Osteocyte (in vitro differentiated cells): ENCODE measurements around the gene MAT2B. TPM values are rescaled to one million over a fixed set of nuclear protein-coding genes. Genes with fewer than 3 reads are reported as not detected.

Experiments used
- DNase-seq: peaks from one replicate; pipeline ENCODE4 v3.0.0; 2021; ENCODE audit warnings: mixed read lengths; ENCODE audit not compliant: unreplicated experiment; ENCODE audit errors: extremely low spot score
- H3K27ac Mint-ChIP-seq: one replicate; pipeline ENCODE4 v1.8.0; 2021; ENCODE audit warnings: mild to moderate bottlenecking, mixed read lengths; ENCODE audit not compliant: unreplicated experiment
- H3K27me3 Mint-ChIP-seq: one replicate; pipeline ENCODE4 v1.8.0; 2021; ENCODE audit warnings: mixed read lengths; ENCODE audit not compliant: unreplicated experiment
- H3K36me3 Mint-ChIP-seq: one replicate; pipeline ENCODE4 v1.8.0; 2021; ENCODE audit warnings: mixed read lengths; ENCODE audit not compliant: unreplicated experiment
- H3K4me1 Mint-ChIP-seq: one replicate; pipeline ENCODE4 v1.8.0; 2021; ENCODE audit warnings: mixed read lengths; ENCODE audit not compliant: unreplicated experiment
- H3K4me3 Mint-ChIP-seq: one replicate; pipeline ENCODE4 v1.8.0; 2021; ENCODE audit warnings: mild to moderate bottlenecking, moderate library complexity, mixed read lengths; ENCODE audit not compliant: unreplicated experiment
- H3K9me3 Mint-ChIP-seq: one replicate; pipeline ENCODE4 v1.8.0; 2021; ENCODE audit warnings: mixed read lengths; ENCODE audit not compliant: unreplicated experiment
- CTCF ChIP-seq: fragments of 200-600 bp; sonication (generic); IDR thresholded peaks from 2 replicates; pipeline ENCODE4 v1.5.0; 2021; ENCODE audit warnings: antibody characterized with exemption, mild to moderate bottlenecking, moderate library complexity
- total RNA-seq: library from RNA; stranded (reverse); gene quantifications from 2 replicates; pipeline ENCODE4 v1.2.1, GENCODE V29; 2021

The MAT2B gene
- total RNA-seq, 1 donor from 2014 or later: 47.0 TPM

GRCh38 chr5:163459819-163460561, 45.4 kb upstream of the MAT2B start, which contains the start of gene NUDCD2:
Gene NUDCD2, minus strand, starts transcription at chr5:163460102. Its CDS starts 52 bp downstream, at chr5:163460050.
- H3K9me3 Mint-ChIP-seq: no peaks in the 10 kb centered on the region
- no peaks in the 10 kb centered on the region for H3K27me3 Mint-ChIP-seq
- H3K4me1 Mint-ChIP-seq: peaks cover 46% of the 10 kb centered on the region
- DNase-seq: peak; percentile 98
- H3K36me3 Mint-ChIP-seq: peaks cover 12% of the 10 kb centered on the region
- peak within 1 kb of the TSS; percentile 96 for H3K4me3 Mint-ChIP-seq
- H3K27ac Mint-ChIP-seq: peak within 1 kb of the TSS; percentile 100
- peak; percentile 43 for TF ChIP-seq CTCF

- H3K9me3 Mint-ChIP-seq: no peaks in the 10 kb centered on the region
- peaks cover 7% of the 10 kb centered on the region for H3K36me3 Mint-ChIP-seq
- DNase-seq: no peak
- peak within 1 kb of the TSS; percentile 100 for H3K27ac Mint-ChIP-seq
- no peaks in the 10 kb centered on the region for H3K27me3 Mint-ChIP-seq
- H3K4me1 Mint-ChIP-seq: peaks cover 46% of the 10 kb centered on the region
- TF ChIP-seq CTCF: no peak
- H3K4me3 Mint-ChIP-seq: peak within 1 kb of the TSS; percentile 96
Measured at GRCh38 chr5:163460562-163461171, 44.8 kb upstream of the MAT2B start, which contains the start of gene HMMR. Gene HMMR, plus strand, starts transcription at chr5:163460632. Its CDS starts 61 bp downstream, at chr5:163460693.

GRCh38 chr5:163463063-163463435, 42.4 kb upstream of the MAT2B start:
- no peaks in the 10 kb centered on the region for H3K27me3 Mint-ChIP-seq
- H3K4me3 Mint-ChIP-seq: no peak overlapping the region
- H3K4me1 Mint-ChIP-seq: peaks cover 37% of the 10 kb centered on the region

GRCh38 chr5:163467682-163468081, 37.7 kb upstream of the MAT2B start:
- no peak for TF ChIP-seq CTCF
- no peaks in the 10 kb centered on the region for H3K36me3 Mint-ChIP-seq
- H3K4me1 Mint-ChIP-seq: peaks cover 9% of the 10 kb centered on the region
- peak overlapping the region; percentile 31 for H3K27ac Mint-ChIP-seq
- no peak for DNase-seq
- H3K9me3 Mint-ChIP-seq: no peaks in the 10 kb centered on the region
- no peak overlapping the region for H3K4me3 Mint-ChIP-seq
- H3K27me3 Mint-ChIP-seq: no peaks in the 10 kb centered on the region

More at GRCh38 chr5:163463063-163463435, 42.4 kb upstream of the MAT2B start:
- no peak for TF ChIP-seq CTCF
- no peaks in the 10 kb centered on the region for H3K9me3 Mint-ChIP-seq
- DNase-seq: no peak
- H3K36me3 Mint-ChIP-seq: no peaks in the 10 kb centered on the region
- peak overlapping the region; percentile 92 for H3K27ac Mint-ChIP-seq

GRCh38 chr5:163473635-163474243, 31.7 kb upstream of the MAT2B start:
- H3K36me3 Mint-ChIP-seq: no peaks in the 10 kb centered on the region
- no peak overlapping the region for H3K27ac Mint-ChIP-seq
- H3K4me1 Mint-ChIP-seq: peaks cover 11% of the 10 kb centered on the region
- no peaks in the 10 kb centered on the region for H3K9me3 Mint-ChIP-seq
- H3K4me3 Mint-ChIP-seq: no peak overlapping the region
- no peaks in the 10 kb centered on the region for H3K27me3 Mint-ChIP-seq
- no peak for DNase-seq
- TF ChIP-seq CTCF: peak; percentile 54
